HG03139 (cell line): Measurements from ENCODE around the gene MRPL58.
A peak's percentile ranks its signal among the peaks of the same experiment; 100 is the strongest.

Experiments
- ATAC-seq: cut with Tn5 transposase; IDR thresholded peaks from one replicate; pipeline ENCODE4 v1.9.1; 2021; ENCODE audit not compliant: unreplicated experiment

MRPL58 gene

DNA sequence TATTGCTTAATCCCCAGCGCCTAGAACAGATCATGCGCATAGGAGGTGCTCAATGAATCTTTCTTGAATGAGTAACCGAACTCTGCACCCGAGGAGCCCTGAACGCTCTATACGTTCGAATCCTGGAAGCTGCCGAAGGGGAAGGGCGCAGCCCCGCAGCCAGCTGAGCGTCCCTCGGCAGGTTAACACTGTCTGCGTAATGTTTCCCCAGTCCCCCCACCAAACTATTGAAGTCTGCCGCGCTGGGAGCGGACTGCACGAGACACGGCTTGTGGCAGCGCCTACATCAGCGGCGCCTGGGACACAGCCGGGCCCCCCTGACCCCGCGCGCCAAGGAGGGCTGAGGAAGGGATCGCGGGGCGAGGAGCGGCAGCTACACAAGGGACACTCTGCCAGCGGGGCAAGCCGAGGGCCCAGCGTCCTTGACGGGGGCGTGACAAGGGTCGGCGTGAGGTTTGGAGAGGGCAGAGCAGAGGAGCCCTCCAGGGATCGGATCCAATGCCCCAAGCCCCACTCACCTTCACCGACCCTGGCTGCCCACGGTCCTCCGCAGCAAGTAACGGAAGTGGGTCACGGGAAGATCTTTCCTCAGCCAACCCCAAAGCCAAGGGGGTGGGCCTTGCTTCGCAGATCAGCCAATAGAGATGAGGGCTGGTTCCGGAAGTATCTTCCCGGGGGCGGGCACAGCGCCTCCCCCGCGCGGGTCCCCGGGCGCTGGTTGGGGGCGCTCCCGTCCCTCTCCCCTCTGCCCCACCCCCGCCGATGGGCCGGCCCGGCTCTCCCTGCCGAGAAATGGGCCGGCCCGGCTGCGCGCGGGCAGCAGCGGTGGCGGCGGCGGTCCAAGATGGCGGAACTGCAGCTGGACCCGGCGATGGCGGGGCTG is 34.2 kb downstream of the MRPL58 start, which contains the start of the genes ATP5PD and KCTD2:
ATP5PD (minus strand) TSS at position 563 of the 883 bp plus-strand sequence. CDS start 4,319 bp downstream, outside the sequence.
KCTD2 (plus strand) TSS at position 819 of the 883 bp plus-strand sequence; CDS start at position 845, 26 bp downstream.
- ATAC-seq = peak; percentile 91

DNA sequence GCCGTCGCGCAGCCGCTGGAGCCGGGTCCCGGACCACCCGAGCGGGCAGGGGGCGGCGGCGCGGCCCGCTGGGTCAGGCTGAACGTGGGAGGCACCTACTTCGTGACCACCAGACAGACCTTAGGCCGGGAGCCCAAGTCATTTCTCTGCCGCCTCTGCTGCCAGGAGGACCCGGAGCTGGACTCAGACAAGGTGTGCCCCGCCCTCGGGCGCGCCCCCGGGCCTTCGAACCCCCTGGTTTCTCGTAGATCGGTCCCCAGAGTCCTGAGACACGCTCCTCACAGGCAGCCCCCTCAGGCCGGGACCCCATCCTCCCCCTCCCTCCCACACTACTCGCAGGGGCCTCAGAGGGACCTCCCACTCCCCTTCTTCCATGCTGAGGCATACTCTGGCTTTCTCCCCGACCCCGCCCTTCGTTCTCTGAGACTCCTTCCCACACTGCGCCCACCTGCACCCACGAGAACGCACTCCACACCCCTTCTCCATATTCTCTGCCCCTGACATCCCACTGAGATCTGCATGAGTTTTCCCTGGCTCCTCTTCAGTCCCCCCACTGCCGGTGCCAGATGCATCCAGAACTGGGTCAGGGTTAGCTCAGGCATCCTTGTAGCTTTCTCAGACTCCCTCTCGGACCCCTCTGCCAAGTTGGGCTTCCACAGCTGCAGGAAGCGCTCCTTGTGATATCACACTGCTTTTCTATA is 35.1 kb downstream of the MRPL58 start:
- peak; percentile 6 for ATAC-seq

DNA sequence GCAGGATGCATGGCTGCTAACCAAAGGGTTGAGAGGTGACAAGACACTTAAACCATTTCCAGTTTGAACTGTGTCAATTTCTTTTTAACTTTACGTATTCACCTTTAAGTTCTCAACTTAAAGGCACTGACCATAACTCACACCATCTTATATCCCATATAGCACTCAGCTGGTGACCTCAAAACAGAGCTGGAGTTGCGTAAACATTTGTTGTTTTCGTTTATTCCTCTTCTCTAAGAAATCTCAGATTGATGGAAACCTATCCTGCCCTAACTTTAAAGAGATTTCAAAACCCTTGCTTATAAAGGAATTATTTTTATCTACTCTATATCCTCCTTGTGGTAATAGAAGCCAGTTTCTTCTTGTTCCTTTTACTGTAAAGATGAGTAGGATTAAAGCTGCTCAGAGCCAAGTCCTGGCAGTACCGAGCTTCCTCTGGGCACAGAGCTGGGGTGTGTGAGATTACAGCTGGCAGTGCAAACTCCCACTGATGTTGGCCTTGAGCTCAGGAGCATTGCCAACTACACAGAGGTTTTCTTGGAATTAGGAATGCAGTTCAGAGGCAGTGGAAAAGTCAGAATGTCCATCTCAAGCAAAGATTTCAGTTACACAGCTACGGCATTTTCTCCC is 35.9 kb downstream of the MRPL58 start:
- no peak for ATAC-seq

DNA sequence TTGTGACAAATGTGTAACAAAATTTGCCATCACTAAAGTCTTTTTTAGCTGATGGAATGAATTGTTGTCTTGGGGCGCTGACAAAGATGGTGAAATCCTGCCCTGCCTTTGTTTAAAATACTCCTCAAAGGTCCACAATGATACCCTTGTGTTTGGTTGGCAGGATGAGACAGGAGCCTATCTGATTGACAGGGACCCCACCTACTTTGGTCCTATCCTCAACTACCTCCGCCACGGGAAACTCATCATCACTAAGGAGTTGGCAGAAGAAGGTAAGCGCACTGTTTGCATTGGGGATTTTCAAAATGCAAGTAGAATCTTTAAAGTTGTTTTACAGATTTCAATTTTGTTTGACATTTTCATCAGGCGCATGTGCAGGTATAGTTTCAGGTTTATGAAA is 36.6 kb downstream of the MRPL58 start:
- no peak for ATAC-seq

DNA sequence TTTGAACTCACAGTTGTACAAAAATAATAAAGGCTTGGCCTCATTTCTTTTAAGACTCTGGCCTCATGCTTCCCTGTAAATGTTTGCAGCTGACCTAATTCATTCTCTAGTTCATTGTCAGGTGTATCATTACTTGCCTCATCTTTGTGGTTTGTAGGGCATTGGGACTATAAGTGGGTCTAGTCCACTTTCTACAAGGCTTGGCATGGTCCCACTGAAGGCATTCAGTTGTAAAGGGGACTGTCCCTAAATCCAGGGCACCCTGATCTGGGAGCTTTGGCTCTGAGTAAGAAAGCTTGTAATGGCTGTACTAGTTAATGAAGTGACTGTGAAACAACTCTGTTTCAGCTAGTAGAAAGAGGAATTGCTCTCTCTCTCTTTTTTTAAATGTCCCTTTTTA is 37.2 kb downstream of the MRPL58 start:
- ATAC-seq = no peak

DNA sequence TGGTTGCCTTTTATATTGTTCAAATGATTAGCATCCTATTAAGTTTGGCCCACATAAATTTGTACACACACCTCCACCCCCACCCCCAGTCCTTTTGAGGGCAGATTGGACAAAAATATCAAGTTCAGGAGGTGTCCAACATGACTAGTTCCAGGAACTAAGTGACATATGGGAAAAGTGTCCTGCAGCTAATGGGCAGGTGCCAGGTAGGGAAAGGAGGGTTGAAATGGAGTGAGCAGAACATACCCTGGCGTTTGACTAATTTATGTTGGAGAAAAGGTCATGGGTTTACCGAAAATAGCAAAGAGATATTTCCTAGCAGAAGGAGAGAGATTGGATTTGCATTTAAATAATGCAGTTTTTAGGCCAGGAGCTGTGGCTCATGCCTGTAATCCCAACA is 39.5 kb downstream of the MRPL58 start:
- no peak for ATAC-seq

DNA sequence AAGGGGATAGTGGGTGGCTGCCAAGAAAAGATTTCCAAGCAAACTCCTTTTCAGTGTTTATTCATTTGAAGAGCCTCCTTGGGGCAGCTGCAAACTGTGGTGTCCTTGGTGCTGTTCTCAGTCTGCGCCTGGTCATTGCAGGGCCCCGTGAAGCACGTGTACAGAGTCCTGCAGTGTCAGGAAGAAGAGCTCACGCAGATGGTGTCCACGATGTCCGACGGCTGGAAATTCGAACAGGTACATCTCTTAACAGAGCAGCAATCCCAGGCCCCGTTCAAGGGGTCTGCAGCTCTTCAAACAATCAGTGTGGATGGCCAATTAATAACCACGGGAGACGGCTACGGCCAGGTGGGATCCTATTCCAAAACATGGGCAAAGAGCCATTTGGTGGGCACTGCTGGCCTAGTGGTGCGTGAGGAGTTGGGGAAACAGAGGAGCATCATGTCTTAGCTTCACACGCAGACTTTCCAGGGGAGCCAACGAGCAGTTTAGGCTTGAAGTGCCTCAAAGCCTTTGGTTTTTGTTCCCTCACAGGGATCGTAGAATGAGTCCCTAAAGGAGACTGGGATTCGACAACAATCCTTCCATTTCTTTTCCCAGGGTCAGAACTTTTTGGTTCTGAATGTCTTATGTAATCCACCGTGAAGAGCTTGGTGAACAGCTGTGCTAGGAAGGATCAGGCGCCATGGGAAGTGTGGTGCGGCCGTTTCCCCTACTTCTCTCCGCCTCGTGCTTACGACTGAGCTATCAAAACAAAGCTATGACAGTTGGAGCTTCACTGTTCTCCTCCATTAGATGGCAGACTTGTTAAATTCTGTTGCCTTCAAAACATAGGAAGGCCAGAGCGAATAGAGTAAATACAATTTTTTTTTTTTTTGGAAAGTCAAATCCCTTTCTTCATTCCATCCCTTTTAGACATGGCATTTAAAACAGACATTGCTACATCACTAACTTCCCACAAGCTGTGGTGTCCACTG is 47.2 kb downstream of the MRPL58 start:
- no peak for ATAC-seq

DNA sequence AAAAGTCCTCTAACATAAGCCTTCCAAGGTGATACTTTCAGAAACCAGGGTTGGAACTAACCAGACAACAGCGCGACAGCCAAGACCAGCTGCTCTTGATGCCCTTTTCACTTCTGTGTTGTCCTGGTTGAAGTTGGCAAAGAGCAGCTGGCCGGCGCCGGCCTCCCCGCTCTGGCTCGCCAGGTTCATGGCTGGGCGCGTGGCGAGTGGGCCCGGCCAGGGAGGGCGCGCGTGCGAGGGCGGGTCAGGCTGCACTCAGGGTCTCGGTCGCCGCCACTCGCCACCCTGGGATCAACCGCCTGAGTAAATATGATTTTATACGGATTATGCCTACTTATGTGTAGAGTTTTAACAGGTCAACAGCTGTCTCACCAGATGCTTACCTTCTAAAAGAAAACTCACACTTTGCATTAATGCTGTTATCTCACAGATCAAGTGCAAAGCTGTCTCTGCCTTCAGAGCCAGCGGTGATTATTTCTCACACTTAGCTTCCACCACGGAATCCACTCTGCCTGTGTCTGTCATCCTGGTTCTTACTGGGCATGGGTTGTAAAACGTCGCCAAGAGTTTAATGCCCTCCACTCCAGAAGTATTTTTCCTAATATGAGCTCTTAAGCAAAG is 48.1 kb downstream of the MRPL58 start:
- ATAC-seq = no peak

DNA sequence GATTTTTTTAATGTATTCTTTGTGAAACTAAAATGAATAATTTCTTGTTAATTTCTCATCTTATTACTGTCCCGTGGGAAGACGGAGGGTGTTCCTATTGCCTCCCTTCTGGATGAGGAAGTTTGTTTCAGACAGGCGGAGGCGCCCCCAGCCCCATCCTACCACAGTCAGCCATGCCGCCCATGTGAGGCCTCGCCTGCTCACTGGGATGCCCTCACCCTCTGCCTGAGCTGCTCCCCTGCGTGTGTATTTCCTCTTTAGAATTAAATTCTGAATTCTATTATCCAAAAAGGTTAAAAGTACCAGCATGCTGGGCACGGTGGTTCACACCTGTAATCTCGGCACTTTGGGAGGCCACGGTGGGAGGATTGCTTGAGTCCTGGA is 48.6 kb downstream of the MRPL58 start:
- no peak for ATAC-seq

DNA sequence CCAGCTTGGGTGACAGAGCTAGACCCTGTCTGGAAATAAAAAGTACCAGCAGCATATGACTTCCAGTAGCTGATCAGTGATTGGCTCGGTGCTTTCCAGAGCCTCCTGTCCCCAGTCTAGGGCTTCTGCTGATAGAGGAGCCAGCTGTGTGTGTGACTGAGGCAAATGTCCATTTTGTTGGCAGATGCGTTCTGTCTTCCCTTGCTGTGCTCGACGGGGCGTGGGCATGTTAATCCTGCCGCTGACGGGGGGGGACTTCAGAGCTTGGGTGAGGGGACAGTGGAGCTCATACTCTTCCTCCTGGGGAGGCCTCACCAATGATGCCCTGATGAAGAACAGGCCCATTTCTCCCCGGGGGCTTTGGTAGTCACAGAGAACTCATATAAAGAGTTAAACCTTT is 49.1 kb downstream of the MRPL58 start:
- no peak for ATAC-seq

DNA sequence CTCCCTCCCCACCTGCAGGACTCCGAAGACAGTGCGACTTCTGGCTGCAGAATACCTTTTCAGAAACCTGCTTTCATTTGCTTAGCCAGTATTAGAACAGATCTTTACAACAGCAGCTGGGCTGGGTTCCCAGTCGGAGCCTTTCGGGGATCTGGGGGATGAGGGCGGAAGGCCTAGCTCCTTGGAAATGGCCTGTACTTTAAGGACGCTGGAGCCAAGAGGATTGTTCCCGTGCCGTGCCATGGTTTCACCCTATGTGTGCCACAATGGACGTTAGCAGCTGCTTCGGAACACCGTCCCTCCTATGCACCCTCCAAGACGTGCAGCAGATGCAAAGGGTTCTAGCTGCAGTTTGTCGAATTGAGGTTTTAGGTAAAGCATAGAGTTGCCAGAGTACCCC is 50.7 kb downstream of the MRPL58 start:
- no peak for ATAC-seq

DNA sequence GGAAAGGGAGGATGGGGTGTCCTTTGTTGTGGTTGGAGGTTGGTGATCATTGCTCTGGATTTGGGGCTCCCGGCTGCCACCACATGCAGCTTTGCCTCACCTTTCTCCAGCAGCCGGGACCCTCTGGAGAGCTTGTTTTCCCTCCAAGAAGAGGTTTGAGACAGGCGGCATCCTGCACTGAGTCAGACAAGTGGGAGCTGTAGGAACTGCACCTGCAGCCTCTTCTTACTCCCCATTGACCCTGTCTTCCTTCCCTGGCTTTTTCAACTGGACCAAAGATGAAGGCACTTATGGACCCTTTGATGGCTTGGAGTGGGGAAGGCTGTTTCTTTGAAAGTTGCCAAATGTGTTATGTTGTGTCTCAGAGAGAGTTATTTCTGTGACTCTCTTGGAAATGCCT is 51.2 kb downstream of the MRPL58 start:
- no peak for ATAC-seq

DNA sequence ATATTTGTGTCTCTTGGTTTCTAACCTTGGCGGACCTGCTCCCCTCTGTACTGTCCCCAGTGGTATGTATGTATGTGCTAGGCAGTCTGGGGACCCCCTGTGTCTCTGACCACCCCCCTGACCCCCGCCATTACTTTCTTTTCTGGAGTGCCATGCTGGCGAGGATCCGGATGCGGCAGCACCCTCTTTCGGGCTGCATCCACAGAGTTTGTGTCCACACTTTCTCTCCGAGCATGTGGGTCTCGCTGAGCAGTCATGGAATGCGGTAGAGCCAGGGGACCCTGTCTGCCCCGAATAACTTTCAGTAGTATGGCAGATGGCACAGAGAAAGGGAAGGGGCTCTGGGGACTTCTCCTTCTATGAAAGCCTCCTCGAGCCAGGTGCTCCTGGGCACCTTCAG is 51.6 kb downstream of the MRPL58 start:
- ATAC-seq = no peak

DNA sequence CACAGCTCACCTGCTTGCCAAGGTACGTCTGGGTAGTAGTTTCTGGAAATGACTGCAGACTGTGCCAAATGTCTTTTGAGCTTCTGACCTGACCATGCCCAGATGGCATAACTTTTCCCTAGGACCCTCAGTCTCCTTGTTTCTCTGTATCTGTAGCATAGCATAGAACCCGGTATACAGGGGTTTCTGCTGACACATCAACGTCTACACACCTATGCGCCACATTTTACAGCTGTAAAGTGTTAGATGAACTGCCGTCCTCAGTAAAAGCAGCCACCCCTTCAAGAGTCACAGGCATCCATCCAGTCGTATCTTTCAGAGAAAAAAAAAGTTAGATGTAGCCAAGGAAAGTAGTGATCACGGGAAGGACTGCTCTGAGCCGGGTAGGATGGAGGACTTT is 52.0 kb downstream of the MRPL58 start:
- no peak for ATAC-seq

DNA sequence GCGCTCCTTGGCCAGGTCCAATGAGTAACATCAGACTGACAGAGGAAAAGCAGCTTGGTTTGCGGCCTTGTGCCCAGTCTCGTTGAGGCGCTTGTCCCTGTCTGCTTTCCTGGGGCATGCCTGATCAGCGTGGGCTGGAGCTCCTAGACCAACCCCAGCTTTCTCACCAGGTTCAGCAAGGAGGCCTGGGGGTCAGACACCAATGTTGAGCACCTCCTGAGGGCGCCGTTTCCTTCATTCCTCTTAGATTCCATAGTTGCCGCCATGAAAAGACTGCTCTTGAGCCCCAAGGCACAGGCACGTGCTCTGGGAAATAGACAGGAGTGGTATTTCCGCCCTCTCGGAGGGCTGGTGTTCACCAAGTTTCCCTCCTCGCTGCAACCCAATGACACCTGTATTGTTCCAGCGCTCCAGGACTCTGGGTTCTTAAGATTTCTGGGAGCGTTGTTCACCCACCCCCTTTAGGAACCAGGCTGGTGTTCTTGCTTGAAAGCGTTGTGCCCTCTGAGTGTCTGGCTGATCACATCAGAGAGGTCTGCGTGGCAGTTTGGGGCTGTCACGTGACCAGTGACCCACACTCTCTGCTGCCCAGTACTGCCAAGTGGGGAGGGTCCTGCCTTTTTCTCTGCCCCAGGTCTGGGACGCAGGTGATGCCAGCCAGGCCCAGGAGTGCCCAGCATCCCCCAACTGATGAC is 52.5 kb downstream of the MRPL58 start:
- ATAC-seq = no peak

DNA sequence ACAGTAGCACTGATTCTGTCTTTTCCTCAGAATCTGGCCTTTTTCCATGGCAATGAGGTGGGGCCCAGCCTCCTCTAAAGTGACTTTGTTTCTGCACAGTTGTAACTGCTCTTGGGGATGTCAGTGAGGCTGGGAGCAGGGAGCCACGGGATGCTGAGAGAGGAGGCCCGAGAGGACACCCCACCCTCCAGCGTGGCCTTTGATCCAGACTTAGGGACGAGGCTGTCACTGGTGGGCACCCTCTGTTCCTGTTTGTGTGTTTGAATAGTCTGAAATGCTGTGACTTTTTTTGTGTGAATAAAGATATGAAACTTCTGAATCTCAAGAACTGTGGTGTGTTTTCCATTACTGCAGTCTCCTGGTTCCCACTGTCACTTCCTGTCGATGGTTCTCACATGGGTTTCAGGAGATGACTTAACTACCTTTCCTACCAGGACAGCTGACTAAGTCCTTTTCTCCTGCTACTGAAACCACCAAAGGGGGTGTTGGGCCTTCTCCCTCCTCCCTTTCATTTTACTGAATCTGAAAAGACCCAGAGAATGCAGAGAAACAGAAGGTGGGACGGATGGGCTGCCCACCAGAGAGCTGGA is 53.2 kb downstream of the MRPL58 start:
- ATAC-seq = no peak

DNA sequence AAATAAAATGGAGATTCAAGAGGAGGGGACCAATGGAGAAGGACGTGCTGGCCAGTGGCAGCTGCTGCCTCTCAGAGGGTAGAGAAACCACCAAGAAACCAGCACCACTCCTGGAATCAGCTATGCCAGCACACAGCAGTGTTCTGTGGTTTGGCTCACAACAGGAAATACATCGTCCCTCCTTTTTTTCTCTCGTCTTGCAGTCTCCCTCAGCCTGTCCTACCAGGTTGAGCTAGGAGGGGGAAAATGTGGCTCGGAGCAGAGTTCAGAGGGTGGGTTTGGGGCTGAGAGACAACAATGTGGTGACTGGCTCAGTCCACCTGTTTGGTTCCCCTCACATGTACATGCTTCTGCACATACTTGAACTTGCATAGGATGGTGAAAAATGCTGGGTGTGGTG is 55.4 kb downstream of the MRPL58 start:
- ATAC-seq = no peak

DNA sequence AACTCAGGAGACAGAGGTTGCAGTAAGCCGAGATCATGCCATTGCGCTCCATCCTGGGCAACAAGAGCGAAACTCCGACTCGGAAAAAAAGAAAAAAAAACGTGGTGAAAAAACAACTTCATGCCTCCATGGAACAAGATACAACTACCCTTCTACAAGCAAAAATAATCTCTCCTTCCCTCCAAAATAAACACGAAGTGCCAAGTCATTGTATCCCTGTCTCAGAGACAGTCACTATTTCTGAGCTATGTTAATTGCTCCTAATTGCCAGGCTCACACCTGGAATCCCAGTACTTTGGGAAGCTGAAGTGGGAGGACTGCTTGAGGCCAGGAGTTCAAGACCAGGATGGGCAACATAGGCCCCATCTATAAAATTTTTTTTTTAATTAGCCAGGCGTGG is 56.3 kb downstream of the MRPL58 start:
- no peak for ATAC-seq

DNA sequence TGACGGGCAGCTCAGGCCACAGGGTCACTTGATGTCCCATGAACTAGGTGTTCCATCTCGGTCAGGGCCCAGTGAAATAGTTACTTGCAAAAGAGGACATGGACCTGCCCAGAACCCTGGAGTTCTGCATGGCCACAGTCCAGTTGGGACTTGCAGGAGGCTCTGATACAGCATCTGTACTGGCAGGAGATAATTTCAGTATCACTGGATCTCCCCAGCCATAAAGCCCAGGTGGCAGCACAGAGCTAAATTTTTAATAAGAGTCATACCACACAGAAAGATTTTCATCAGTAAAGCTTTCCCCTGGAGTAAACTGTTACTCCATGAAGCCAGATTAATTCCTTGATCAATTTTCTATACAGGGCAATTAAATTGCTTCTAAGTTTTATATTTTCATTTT is 57.3 kb downstream of the MRPL58 start:
- ATAC-seq = no peak
